ACC112 (cell line): Measurements from ENCODE around the gene DCLK1.
"Not testable (repeated sequence)": the region's sequence is repeated elsewhere in the genome, so short reads cannot be mapped to it uniquely, and the experiment has no call there.

ENCODE experiments used
- H2AFZ ChIP-seq: fragments of 200-600 bp; sonication (generic); one replicate; pipeline ENCODE4 v1.6.0; 2017; ENCODE audit warnings: antibody characterized with exemption, low read length; ENCODE audit not compliant: unreplicated experiment
- H3K27ac ChIP-seq: fragments of 200-600 bp; sonication (generic); 2 replicates; pipeline ENCODE4 v1.5.1; 2014; ENCODE audit warnings: low read depth, mild to moderate bottlenecking, antibody characterized with exemption, low read length, moderate library complexity
- H3K27me3 ChIP-seq: fragments of 200-600 bp; sonication (generic); 2 replicates; pipeline ENCODE4 v1.6.1; 2014; ENCODE audit warnings: mild to moderate bottlenecking, antibody characterized with exemption, low read length, moderate library complexity, mixed read lengths; ENCODE audit not compliant: insufficient read depth
- H3K36me3 ChIP-seq: fragments of 200-600 bp; sonication (generic); 2 replicates; pipeline ENCODE4 v1.6.1; 2016; ENCODE audit warnings: mild to moderate bottlenecking, antibody characterized with exemption, low read length, moderate library complexity, mixed read lengths; ENCODE audit not compliant: insufficient read depth
- H3K4me1 ChIP-seq: fragments of 200-600 bp; sonication (generic); one replicate; pipeline ENCODE4 v1.6.1; 2016; ENCODE audit warnings: low read length, mixed read lengths; ENCODE audit not compliant: insufficient read depth, unreplicated experiment, control insufficient read depth
- H3K4me3 ChIP-seq: fragments of 200-600 bp; sonication (generic); 2 replicates; pipeline ENCODE4 v1.5.1; 2014; ENCODE audit warnings: mild to moderate bottlenecking, low read depth, low read length
- H3K79me2 ChIP-seq: fragments of 200-600 bp; sonication (generic); one replicate; pipeline ENCODE4 v1.6.0; 2016; ENCODE audit warnings: low read length; ENCODE audit not compliant: control insufficient read depth, unreplicated experiment, insufficient read depth

Gene DCLK1

GRCh38 chr13:36108342-36108741 is 22.8 kb downstream of the DCLK1 start:
- Histone ChIP-seq H3K27ac (no peak overlapping the region), H2AFZ (no peak overlapping the region), H3K4me3 (no peak overlapping the region), H3K36me3 (no peaks in the 10 kb centered on the region), H3K4me1 (no peaks in the 10 kb centered on the region), H3K27me3 (no peaks in the 10 kb centered on the region), H3K79me2 (no peaks in the 10 kb centered on the region)

GRCh38 chr13:36107521-36107920 is 23.7 kb downstream of the DCLK1 start:
- no peaks in the 10 kb centered on the region for H3K36me3 ChIP-seq
- no peak overlapping the region for H3K27ac ChIP-seq
- no peaks in the 10 kb centered on the region for H3K27me3 ChIP-seq
- H2AFZ ChIP-seq, result no peak overlapping the region
- no peaks in the 10 kb centered on the region for H3K4me1 ChIP-seq
- no peaks in the 10 kb centered on the region for H3K79me2 ChIP-seq
- no peak overlapping the region for H3K4me3 ChIP-seq

- no peaks in the 10 kb centered on the region for H3K27me3 ChIP-seq
- H3K27ac ChIP-seq, result no peak overlapping the region
- no peak overlapping the region for H3K4me3 ChIP-seq
- H3K36me3 ChIP-seq, result no peaks in the 10 kb centered on the region
- no peaks in the 10 kb centered on the region for H3K79me2 ChIP-seq
- no peaks in the 10 kb centered on the region for H3K4me1 ChIP-seq
- H2AFZ ChIP-seq, result no peak overlapping the region
These were observed 25.5 kb downstream of the DCLK1 start for GRCh38 chr13:36105726-36106125.

GRCh38 chr13:36102721-36103120 is 28.5 kb downstream of the DCLK1 start:
- Histone ChIP-seq H3K4me3 (no peak overlapping the region), H3K4me1 (no peaks in the 10 kb centered on the region), H3K36me3 (no peaks in the 10 kb centered on the region), H3K79me2 (no peaks in the 10 kb centered on the region), H2AFZ (no peak overlapping the region), H3K27ac (no peak overlapping the region), H3K27me3 (no peaks in the 10 kb centered on the region)

GRCh38 chr13:36101907-36102306 is 29.3 kb downstream of the DCLK1 start:
- H3K36me3 ChIP-seq, H3K27me3 ChIP-seq, H3K4me1 ChIP-seq, H3K79me2 ChIP-seq, H3K27ac ChIP-seq, H3K4me3 ChIP-seq, H2AFZ ChIP-seq: not testable (repeated sequence)

GRCh38 chr13:36101157-36101556 is 30.0 kb downstream of the DCLK1 start:
- H3K36me3 ChIP-seq, result no peaks in the 10 kb centered on the region
- H3K79me2 ChIP-seq, result no peaks in the 10 kb centered on the region
- H3K27ac ChIP-seq, result no peak overlapping the region
- peaks cover 7% of the 10 kb centered on the region for H3K4me1 ChIP-seq
- H2AFZ ChIP-seq, result no peak overlapping the region
- H3K4me3 ChIP-seq, result no peak overlapping the region
- H3K27me3 ChIP-seq, result no peaks in the 10 kb centered on the region

- Histone ChIP-seq H2AFZ (no peak overlapping the region), H3K4me3 (no peak overlapping the region), H3K36me3 (no peaks in the 10 kb centered on the region)
These were observed 33.1 kb downstream of the DCLK1 start for GRCh38 chr13:36098080-36098479.

GRCh38 chr13:36096461-36097416 is 34.4 kb downstream of the DCLK1 start:
- no peak overlapping the region for H3K4me3 ChIP-seq
- no peak overlapping the region for H2AFZ ChIP-seq

More at GRCh38 chr13:36098080-36098479, 33.1 kb downstream of the DCLK1 start:
- no peaks in the 10 kb centered on the region for H3K27me3 ChIP-seq
- no peaks in the 10 kb centered on the region for H3K79me2 ChIP-seq
- no peak overlapping the region for H3K27ac ChIP-seq
- peaks cover 8% of the 10 kb centered on the region for H3K4me1 ChIP-seq

GRCh38 chr13:36094478-36094877 is 36.7 kb downstream of the DCLK1 start:
- Histone ChIP-seq H3K4me1 (peaks cover 8% of the 10 kb centered on the region), H3K79me2 (no peaks in the 10 kb centered on the region), H3K27me3 (no peaks in the 10 kb centered on the region), H2AFZ (no peak overlapping the region), H3K27ac (no peak overlapping the region), H3K4me3 (no peak overlapping the region), H3K36me3 (no peaks in the 10 kb centered on the region)

More at GRCh38 chr13:36096461-36097416, 34.4 kb downstream of the DCLK1 start:
- H3K27ac ChIP-seq, result no peak overlapping the region
- H3K27me3 ChIP-seq, result no peaks in the 10 kb centered on the region
- no peaks in the 10 kb centered on the region for H3K79me2 ChIP-seq
- H3K4me1 ChIP-seq, result peaks cover 8% of the 10 kb centered on the region
- no peaks in the 10 kb centered on the region for H3K36me3 ChIP-seq

GRCh38 chr13:36090592-36090991 is 40.6 kb downstream of the DCLK1 start:
- Histone ChIP-seq H3K4me1 (peaks cover 4% of the 10 kb centered on the region), H3K27ac (no peak overlapping the region), H3K79me2 (no peaks in the 10 kb centered on the region), H3K27me3 (no peaks in the 10 kb centered on the region), H3K36me3 (no peaks in the 10 kb centered on the region), H2AFZ (no peak overlapping the region), H3K4me3 (no peak overlapping the region)

GRCh38 chr13:36089130-36089647 is 42.0 kb downstream of the DCLK1 start:
- no peak overlapping the region for H2AFZ ChIP-seq
- no peak overlapping the region for H3K4me3 ChIP-seq
- no peaks in the 10 kb centered on the region for H3K36me3 ChIP-seq
- peaks cover 4% of the 10 kb centered on the region for H3K4me1 ChIP-seq
- no peak overlapping the region for H3K27ac ChIP-seq
- H3K27me3 ChIP-seq, result no peaks in the 10 kb centered on the region
- H3K79me2 ChIP-seq, result no peaks in the 10 kb centered on the region
